ENCODE measurements around the gene CEPT1.
A peak's percentile ranks its signal among the peaks of the same experiment; 100 is the strongest.

Gene CEPT1

GRCh38 chr1:111192658-111193519 lies 52.9 kb downstream of the CEPT1 start:
- DNase-seq (ENCODE audit: low spot score) = no peak

GRCh38 chr1:111193712-111194480 lies 53.9 kb downstream of the CEPT1 start:
- no peak for DNase-seq (ENCODE audit: low spot score)

GRCh38 chr1:111195002-111195684 lies 55.1 kb downstream of the CEPT1 start:
- DNase-seq (ENCODE audit: low spot score) = no peak

- no peak for DNase-seq (ENCODE audit: low spot score)
Measured at GRCh38 chr1:111196213-111196612, 56.2 kb downstream of the CEPT1 start.

GRCh38 chr1:111197598-111198284 lies 57.7 kb downstream of the CEPT1 start:
- no peak for DNase-seq (ENCODE audit: low spot score)

- no peak for DNase-seq (ENCODE audit: low spot score)
Measured at GRCh38 chr1:111198836-111199235, 58.8 kb downstream of the CEPT1 start.

GRCh38 chr1:111199329-111199728 lies 59.3 kb downstream of the CEPT1 start:
- no peak for DNase-seq (ENCODE audit: low spot score)

GRCh38 chr1:111199881-111200801 lies 60.1 kb downstream of the CEPT1 start, which contains the start of gene DENND2D:
DENND2D (minus strand) TSS chr1:111200646; CDS start chr1:111200459, 187 bp downstream.
- no peak for DNase-seq (ENCODE audit: low spot score)

- no peak for DNase-seq (ENCODE audit: low spot score)
Measured at GRCh38 chr1:111200802-111201161, 60.8 kb downstream of the CEPT1 start.

- DNase-seq (ENCODE audit: low spot score) = no peak
Measured at GRCh38 chr1:111201275-111202090, 61.5 kb downstream of the CEPT1 start.

- peak; percentile 64 for DNase-seq (ENCODE audit: low spot score)
Measured at GRCh38 chr1:111202366-111202706, 62.3 kb downstream of the CEPT1 start.

GRCh38 chr1:111202707-111203623 lies 62.9 kb downstream of the CEPT1 start:
- peak; percentile 29 for DNase-seq (ENCODE audit: low spot score)

GRCh38 chr1:111203681-111204200 lies 63.7 kb downstream of the CEPT1 start:
- DNase-seq (ENCODE audit: low spot score) = peak; percentile 72

- peak; percentile 71 for DNase-seq (ENCODE audit: low spot score)
Measured at GRCh38 chr1:111204201-111204982, 64.4 kb downstream of the CEPT1 start.

- no peak for DNase-seq (ENCODE audit: low spot score)
Measured at GRCh38 chr1:111204983-111205713, 65.1 kb downstream of the CEPT1 start.

- DNase-seq (ENCODE audit: low spot score) = no peak
Measured at GRCh38 chr1:111205714-111206050, 65.7 kb downstream of the CEPT1 start.

- no peak for DNase-seq (ENCODE audit: low spot score)
Measured at GRCh38 chr1:111208921-111209320, 68.9 kb downstream of the CEPT1 start.
